HG03565 (cell line): Measurements from ENCODE around the gene STOML1.

Experiments
- ATAC-seq: cut with Tn5 transposase; IDR thresholded peaks from one replicate; pipeline ENCODE4 v1.9.1; 2021; ENCODE audit warnings: mild to moderate bottlenecking, moderate library complexity; ENCODE audit not compliant: unreplicated experiment

STOML1 gene

GRCh38 chr15:74019734-74020133, 27.6 kb upstream of the STOML1 start:
- ATAC-seq = no peak

GRCh38 chr15:74013374-74013894, 21.3 kb upstream of the STOML1 start:
- ATAC-seq = no peak

GRCh38 chr15:74011610-74012009, 19.5 kb upstream of the STOML1 start:
- ATAC-seq = no peak

- no peak for ATAC-seq
Measured at GRCh38 chr15:74010929-74011540, 18.9 kb upstream of the STOML1 start.

GRCh38 chr15:74008901-74009300, 16.8 kb upstream of the STOML1 start:
- no peak for ATAC-seq

- no peak for ATAC-seq
Measured at GRCh38 chr15:74007820-74008371, 15.8 kb upstream of the STOML1 start.

- no peak for ATAC-seq
Measured at GRCh38 chr15:74006774-74007639, 14.9 kb upstream of the STOML1 start.

- no peak for ATAC-seq
Measured at GRCh38 chr15:73997986-73998385, 5.9 kb upstream of the STOML1 start.

- ATAC-seq = no peak
Measured at GRCh38 chr15:73996939-73997338, 4.8 kb upstream of the STOML1 start.

- ATAC-seq = no peak
Measured at GRCh38 chr15:73996267-73996666, 4.2 kb upstream of the STOML1 start.

- ATAC-seq = no peak
Measured at GRCh38 chr15:73994912-73995622, 3.0 kb upstream of the STOML1 start.

GRCh38 chr15:73994413-73994883, 2.4 kb upstream of the STOML1 start, which contains the start of gene PML:
Gene PML (plus strand): TSS chr15:73994716. CDS start chr15:73994813, 97 bp downstream.
- peak; percentile 39 for ATAC-seq

GRCh38 chr15:73993211-73993994, 1.3 kb upstream of the STOML1 start:
- no peak for ATAC-seq

GRCh38 chr15:73992594-73992898, 451 bp upstream of the STOML1 start:
- no peak for ATAC-seq

GRCh38 chr15:73991260-73991659, 835 bp downstream of the STOML1 start:
- no peak for ATAC-seq

GRCh38 chr15:73990250-73991005, 1.7 kb downstream of the STOML1 start:
- no peak for ATAC-seq

- no peak for ATAC-seq
Measured at GRCh38 chr15:73989001-73989798, 2.9 kb downstream of the STOML1 start.

- no peak for ATAC-seq
Measured at GRCh38 chr15:73988445-73988969, 3.6 kb downstream of the STOML1 start.
